CD4-positive, CD25-positive, alpha-beta regulatory T cell (primary cell): ENCODE results near the gene SNX8. TPM values are rescaled to one million over a fixed set of nuclear protein-coding genes. Genes with fewer than 3 reads are reported as not detected.

Experiments used
- ATAC-seq, 2 donors: fragments of 150-1000 bp; cut with Tn5 transposase; one replicate each; pipeline ENCODE4 v1.10.0; 2021; ENCODE audit warnings: low read depth in 2 of 2, moderate number of reproducible peaks in 2 of 2, moderate library complexity in 1 of 2
- DNase-seq, 3 donors: peaks; one replicate each; pipeline versions ENCODE4 v3.0.0 to v3.0.0-alpha.2; 2012 to 2022; ENCODE audit warnings: mixed read lengths in 1 of 3
- H3K27ac ChIP-seq: one replicate; pipeline ENCODE4 v1.7.0; 2013; ENCODE audit warnings: mild to moderate bottlenecking, low read length; ENCODE audit not compliant: insufficient read depth, poor library complexity, severe bottlenecking
- H3K27me3 ChIP-seq: one replicate; pipeline ENCODE4 v1.7.0; 2013; ENCODE audit warnings: low read length; ENCODE audit not compliant: control insufficient read depth, insufficient read depth
- H3K36me3 ChIP-seq: one replicate; pipeline ENCODE4 v1.7.0; 2013; ENCODE audit warnings: mild to moderate bottlenecking, low read length, moderate library complexity; ENCODE audit not compliant: control insufficient read depth, insufficient read depth
- H3K4me1 ChIP-seq: 2 replicates; pipeline ENCODE4 v1.7.0; 2013; ENCODE audit warnings: mild to moderate bottlenecking, low read length; ENCODE audit not compliant: insufficient read depth, control insufficient read depth, poor library complexity, severe bottlenecking
- H3K4me3 ChIP-seq: one replicate; pipeline ENCODE4 v1.7.0; 2013; ENCODE audit warnings: low read depth, mild to moderate bottlenecking, low read length, moderate library complexity
- H3K9me3 ChIP-seq, 2 experiments: 1 replicate in 1 of 2; 2 replicates in 1 of 2; pipeline ENCODE4 v1.7.0; 2013; ENCODE audit warnings: low read length in 2 of 2, mild to moderate bottlenecking in 1 of 2, moderate library complexity in 1 of 2; ENCODE audit not compliant: control insufficient read depth in 2 of 2
- H3K27ac Mint-ChIP-seq, 3 donors: one replicate each; pipeline ENCODE4 v1.8.0; 2020 to 2022; ENCODE audit warnings: mild to moderate bottlenecking in 3 of 3, mixed read lengths in 3 of 3, moderate library complexity in 2 of 3
- H3K27me3 Mint-ChIP-seq: one replicate; pipeline ENCODE4 v1.8.0; 2022; ENCODE audit warnings: mild to moderate bottlenecking, mixed read lengths
- H3K36me3 Mint-ChIP-seq: one replicate; pipeline ENCODE4 v1.8.0; 2020; ENCODE audit warnings: mixed read lengths
- H3K4me1 Mint-ChIP-seq, 4 donors: one replicate each; pipeline ENCODE4 v1.8.0; 2020 to 2022; ENCODE audit warnings: mixed read lengths in 4 of 4, mild to moderate bottlenecking in 1 of 4
- H3K4me3 Mint-ChIP-seq, 4 donors: one replicate each; pipeline ENCODE4 v1.8.0; 2020 to 2022; ENCODE audit warnings: mild to moderate bottlenecking in 4 of 4, mixed read lengths in 4 of 4, moderate library complexity in 3 of 4
- H3K9me3 Mint-ChIP-seq, 7 donors: one replicate each; pipeline ENCODE4 v1.8.0; 2020 to 2022; ENCODE audit warnings: mixed read lengths in 7 of 7, mild to moderate bottlenecking in 3 of 7, moderate library complexity in 2 of 7
- polyA plus RNA-seq, 4 donors: library from polyadenylated mRNA; unstranded; fragments of 300-500 nt; fragmentation: Illumina TruSeq; gene quantifications; one replicate each; pipeline ENCODE4 v1.2.3, GENCODE V29; 2021
- total RNA-seq: library from RNA; stranded (reverse); gene quantifications from one replicate; pipeline ENCODE4 v1.2.3, GENCODE V29; 2022

SNX8 gene
- total and polyA plus RNA-seq, 5 donors from 2014 or later = 5.7 to 14.5 (median 9.5) TPM

GRCh38 chr7:2210551-2211258, 103.5 kb downstream of the SNX8 start:
- Histone ChIP-seq H3K27me3 (no peaks in the 10 kb centered on the region), H3K4me3 (no peak overlapping the region), H3K36me3 (peaks cover 34% of the 10 kb centered on the region), H3K9me3 (no peaks in the 10 kb centered on the region), H3K27ac (no peak overlapping the region), H3K4me1 (peaks cover 7% of the 10 kb centered on the region)
- Mint-ChIP-seq H3K9me3 (no peaks in the 10 kb centered on the region), H3K27ac (no peak overlapping the region), H3K36me3 (peaks cover 35% of the 10 kb centered on the region), H3K4me1 (peaks cover 0 to 13% (median 5%) of the 10 kb centered on the region in 4 donors), H3K4me3 (no peak overlapping the region), H3K27me3 (no peaks in the 10 kb centered on the region)
- DNase-seq (no peak), ATAC-seq (no peak)

GRCh38 chr7:2209961-2210323, 104.3 kb downstream of the SNX8 start:
- H3K9me3 ChIP-seq = no peaks in the 10 kb centered on the region
- H3K4me3 ChIP-seq = no peak overlapping the region
- peaks cover 7% of the 10 kb centered on the region for H3K4me1 ChIP-seq
- Mint-ChIP-seq H3K27ac (peak overlapping the region in 1 of 3 donors; percentile 46), H3K27me3 (no peaks in the 10 kb centered on the region), H3K36me3 (peaks cover 36% of the 10 kb centered on the region), H3K9me3 (no peaks in the 10 kb centered on the region), H3K4me3 (no peak overlapping the region), H3K4me1 (peaks cover 0 to 11% (median 5%) of the 10 kb centered on the region in 4 donors)
- DNase-seq = no peak
- no peak for ATAC-seq
- H3K36me3 ChIP-seq = peaks cover 30% of the 10 kb centered on the region
- H3K27me3 ChIP-seq = no peaks in the 10 kb centered on the region
- no peak overlapping the region for H3K27ac ChIP-seq

- peaks cover 2% of the 10 kb centered on the region for H3K4me1 ChIP-seq
- H3K27ac ChIP-seq = no peak overlapping the region
- Mint-ChIP-seq H3K36me3 (peaks cover 36% of the 10 kb centered on the region), H3K4me3 (no peak overlapping the region), H3K9me3 (no peaks in the 10 kb centered on the region), H3K27ac (no peak overlapping the region), H3K4me1 (peaks cover 0 to 8% (median 4%) of the 10 kb centered on the region in 4 donors), H3K27me3 (no peaks in the 10 kb centered on the region)
- peaks cover 30% of the 10 kb centered on the region for H3K36me3 ChIP-seq
- no peak overlapping the region for H3K4me3 ChIP-seq
- no peaks in the 10 kb centered on the region for H3K27me3 ChIP-seq
- ATAC-seq (peak in 1 of 2 donors; percentile 48), DNase-seq (peak; percentile 15 to 54 (median 44))
- no peaks in the 10 kb centered on the region for H3K9me3 ChIP-seq
Observed at GRCh38 chr7:2209146-2209960, 104.9 kb downstream of the SNX8 start.

GRCh38 chr7:2208712-2209111, 105.5 kb downstream of the SNX8 start:
- peaks cover 33% of the 10 kb centered on the region for H3K36me3 Mint-ChIP-seq
- Histone ChIP-seq H3K9me3 (no peaks in the 10 kb centered on the region), H3K27ac (no peak overlapping the region), H3K36me3 (peaks cover 28% of the 10 kb centered on the region), H3K4me1 (no peaks in the 10 kb centered on the region), H3K27me3 (no peaks in the 10 kb centered on the region), H3K4me3 (no peak overlapping the region)
- DNase-seq (no peak), ATAC-seq (no peak)
- peaks cover 0 to 2% (median 2%) of the 10 kb centered on the region in 4 donors for H3K4me1 Mint-ChIP-seq
- no peaks in the 10 kb centered on the region for H3K27me3 Mint-ChIP-seq
- H3K27ac Mint-ChIP-seq = peak overlapping the region in 1 of 3 donors; percentile 76
- no peaks in the 10 kb centered on the region for H3K9me3 Mint-ChIP-seq
- H3K4me3 Mint-ChIP-seq = peak overlapping the region in 1 of 4 donors; percentile 24

- Histone ChIP-seq H3K4me1 (no peaks in the 10 kb centered on the region), H3K36me3 (peaks cover 12% of the 10 kb centered on the region), H3K4me3 (no peak overlapping the region), H3K27me3 (no peaks in the 10 kb centered on the region), H3K9me3 (no peaks in the 10 kb centered on the region), H3K27ac (no peak overlapping the region)
- peaks cover 0 to 2% (median 0%) of the 10 kb centered on the region in 4 donors for H3K4me1 Mint-ChIP-seq
- DNase-seq (no peak), ATAC-seq (no peak)
- no peaks in the 10 kb centered on the region for H3K9me3 Mint-ChIP-seq
- no peak overlapping the region for H3K4me3 Mint-ChIP-seq
- H3K27me3 Mint-ChIP-seq = no peaks in the 10 kb centered on the region
- peaks cover 28% of the 10 kb centered on the region for H3K36me3 Mint-ChIP-seq
- H3K27ac Mint-ChIP-seq = peak overlapping the region in 1 of 3 donors; percentile 13
Observed at GRCh38 chr7:2205036-2205780, 109.0 kb downstream of the SNX8 start.

GRCh38 chr7:2204446-2204845, 109.8 kb downstream of the SNX8 start:
- Histone ChIP-seq H3K27ac (no peak overlapping the region), H3K4me1 (no peaks in the 10 kb centered on the region), H3K9me3 (no peaks in the 10 kb centered on the region), H3K27me3 (no peaks in the 10 kb centered on the region), H3K36me3 (peaks cover 17% of the 10 kb centered on the region), H3K4me3 (no peak overlapping the region)
- no peak overlapping the region for H3K4me3 Mint-ChIP-seq
- H3K4me1 Mint-ChIP-seq = no peaks in the 10 kb centered on the region
- no peaks in the 10 kb centered on the region for H3K9me3 Mint-ChIP-seq
- ATAC-seq (no peak), DNase-seq (no peak)
- H3K27ac Mint-ChIP-seq = no peak overlapping the region
- peaks cover 28% of the 10 kb centered on the region for H3K36me3 Mint-ChIP-seq
- H3K27me3 Mint-ChIP-seq = no peaks in the 10 kb centered on the region

GRCh38 chr7:2203766-2204300, 110.4 kb downstream of the SNX8 start:
- Mint-ChIP-seq H3K36me3 (peaks cover 31% of the 10 kb centered on the region), H3K27me3 (no peaks in the 10 kb centered on the region), H3K4me3 (no peak overlapping the region), H3K27ac (no peak overlapping the region), H3K9me3 (no peaks in the 10 kb centered on the region), H3K4me1 (no peaks in the 10 kb centered on the region)
- Histone ChIP-seq H3K4me1 (no peaks in the 10 kb centered on the region), H3K27ac (no peak overlapping the region), H3K27me3 (no peaks in the 10 kb centered on the region), H3K9me3 (no peaks in the 10 kb centered on the region), H3K36me3 (peaks cover 17% of the 10 kb centered on the region), H3K4me3 (no peak overlapping the region)
- DNase-seq (no peak), ATAC-seq (no peak)
